CD4-positive, CD25-positive, alpha-beta regulatory T cell (primary cell): Measurements from ENCODE around the gene ZNF672. TPM values are rescaled to one million over a fixed set of nuclear protein-coding genes. Genes with fewer than 3 reads are reported as not detected.

ENCODE experiments used
- ATAC-seq, 2 donors: fragments of 150-1000 bp; cut with Tn5 transposase; one replicate each; pipeline ENCODE4 v1.10.0; 2021; ENCODE audit warnings: low read depth in 2 of 2, moderate number of reproducible peaks in 2 of 2, moderate library complexity in 1 of 2
- DNase-seq, 3 donors: peaks; one replicate each; pipeline versions ENCODE4 v3.0.0 to v3.0.0-alpha.2; 2012 to 2022; ENCODE audit warnings: mixed read lengths in 1 of 3
- H3K27ac ChIP-seq: one replicate; pipeline ENCODE4 v1.7.0; 2013; ENCODE audit warnings: mild to moderate bottlenecking, low read length; ENCODE audit not compliant: insufficient read depth, poor library complexity, severe bottlenecking
- H3K27me3 ChIP-seq: one replicate; pipeline ENCODE4 v1.7.0; 2013; ENCODE audit warnings: low read length; ENCODE audit not compliant: control insufficient read depth, insufficient read depth
- H3K36me3 ChIP-seq: one replicate; pipeline ENCODE4 v1.7.0; 2013; ENCODE audit warnings: mild to moderate bottlenecking, low read length, moderate library complexity; ENCODE audit not compliant: control insufficient read depth, insufficient read depth
- H3K4me1 ChIP-seq: 2 replicates; pipeline ENCODE4 v1.7.0; 2013; ENCODE audit warnings: mild to moderate bottlenecking, low read length; ENCODE audit not compliant: insufficient read depth, control insufficient read depth, poor library complexity, severe bottlenecking
- H3K4me3 ChIP-seq: one replicate; pipeline ENCODE4 v1.7.0; 2013; ENCODE audit warnings: low read depth, mild to moderate bottlenecking, low read length, moderate library complexity
- H3K9me3 ChIP-seq, 2 experiments: 1 replicate in 1 of 2; 2 replicates in 1 of 2; pipeline ENCODE4 v1.7.0; 2013; ENCODE audit warnings: low read length in 2 of 2, mild to moderate bottlenecking in 1 of 2, moderate library complexity in 1 of 2; ENCODE audit not compliant: control insufficient read depth in 2 of 2
- H3K27ac Mint-ChIP-seq, 3 donors: one replicate each; pipeline ENCODE4 v1.8.0; 2020 to 2022; ENCODE audit warnings: mild to moderate bottlenecking in 3 of 3, mixed read lengths in 3 of 3, moderate library complexity in 2 of 3
- H3K27me3 Mint-ChIP-seq: one replicate; pipeline ENCODE4 v1.8.0; 2022; ENCODE audit warnings: mild to moderate bottlenecking, mixed read lengths
- H3K36me3 Mint-ChIP-seq: one replicate; pipeline ENCODE4 v1.8.0; 2020; ENCODE audit warnings: mixed read lengths
- H3K4me1 Mint-ChIP-seq, 4 donors: one replicate each; pipeline ENCODE4 v1.8.0; 2020 to 2022; ENCODE audit warnings: mixed read lengths in 4 of 4, mild to moderate bottlenecking in 1 of 4
- H3K4me3 Mint-ChIP-seq, 4 donors: one replicate each; pipeline ENCODE4 v1.8.0; 2020 to 2022; ENCODE audit warnings: mild to moderate bottlenecking in 4 of 4, mixed read lengths in 4 of 4, moderate library complexity in 3 of 4
- H3K9me3 Mint-ChIP-seq, 7 donors: one replicate each; pipeline ENCODE4 v1.8.0; 2020 to 2022; ENCODE audit warnings: mixed read lengths in 7 of 7, mild to moderate bottlenecking in 3 of 7, moderate library complexity in 2 of 7
- polyA plus RNA-seq, 4 donors: library from polyadenylated mRNA; unstranded; fragments of 300-500 nt; fragmentation: Illumina TruSeq; gene quantifications; one replicate each; pipeline ENCODE4 v1.2.3, GENCODE V29; 2021
- total RNA-seq: library from RNA; stranded (reverse); gene quantifications from one replicate; pipeline ENCODE4 v1.2.3, GENCODE V29; 2022

The ZNF672 gene
- total and polyA plus RNA-seq, 5 donors from 2014 or later: 24.8 to 39.1 (median 29.9) TPM

- Histone ChIP-seq H3K9me3 (no peaks in the 10 kb centered on the region), H3K27me3 (no peaks in the 10 kb centered on the region), H3K36me3 (peaks cover 59% of the 10 kb centered on the region), H3K27ac (no peak overlapping the region), H3K4me1 (no peaks in the 10 kb centered on the region), H3K4me3 (no peak overlapping the region)
- Mint-ChIP-seq H3K4me1 (peaks cover 0 to 2% (median 0%) of the 10 kb centered on the region in 4 donors), H3K27me3 (no peaks in the 10 kb centered on the region), H3K4me3 (no peak overlapping the region), H3K27ac (no peak overlapping the region), H3K9me3 (no peaks in the 10 kb centered on the region), H3K36me3 (peaks cover 20% of the 10 kb centered on the region)
- DNase-seq (no peak), ATAC-seq (no peak)
Measured at GRCh38 chr1:248848602-248849001, 10.6 kb downstream of the ZNF672 start.

GRCh38 chr1:248849152-248849551 lies 11.1 kb downstream of the ZNF672 start:
- DNase-seq: no peak
- peaks cover 20% of the 10 kb centered on the region for H3K36me3 Mint-ChIP-seq
- no peaks in the 10 kb centered on the region for H3K9me3 Mint-ChIP-seq
- no peak for ATAC-seq
- no peaks in the 10 kb centered on the region for H3K27me3 Mint-ChIP-seq
- peaks cover 0 to 4% (median 2%) of the 10 kb centered on the region in 4 donors for H3K4me1 Mint-ChIP-seq
- no peaks in the 10 kb centered on the region for H3K4me1 ChIP-seq
- no peak overlapping the region for H3K4me3 ChIP-seq
- no peaks in the 10 kb centered on the region for H3K27me3 ChIP-seq
- no peaks in the 10 kb centered on the region for H3K9me3 ChIP-seq
- peaks cover 60% of the 10 kb centered on the region for H3K36me3 ChIP-seq
- H3K27ac ChIP-seq: no peak overlapping the region
- H3K4me3 Mint-ChIP-seq: no peak overlapping the region
- no peak overlapping the region for H3K27ac Mint-ChIP-seq

- no peak overlapping the region for H3K4me3 Mint-ChIP-seq
- H3K27me3 ChIP-seq: no peaks in the 10 kb centered on the region
- peaks cover 0 to 8% (median 4%) of the 10 kb centered on the region in 4 donors for H3K4me1 Mint-ChIP-seq
- no peak for ATAC-seq
- no peaks in the 10 kb centered on the region for H3K4me1 ChIP-seq
- no peaks in the 10 kb centered on the region for H3K27me3 Mint-ChIP-seq
- H3K4me3 ChIP-seq: no peak overlapping the region
- no peak for DNase-seq
- H3K27ac Mint-ChIP-seq: no peak overlapping the region
- no peak overlapping the region for H3K27ac ChIP-seq
- H3K36me3 ChIP-seq: peaks cover 58% of the 10 kb centered on the region
- no peaks in the 10 kb centered on the region for H3K9me3 Mint-ChIP-seq
- H3K9me3 ChIP-seq: no peaks in the 10 kb centered on the region
- peaks cover 22% of the 10 kb centered on the region for H3K36me3 Mint-ChIP-seq
Measured at GRCh38 chr1:248849637-248850036, 11.6 kb downstream of the ZNF672 start.

GRCh38 chr1:248850124-248850523 lies 12.1 kb downstream of the ZNF672 start:
- Histone ChIP-seq H3K36me3 (peaks cover 54% of the 10 kb centered on the region), H3K27ac (no peak overlapping the region), H3K27me3 (no peaks in the 10 kb centered on the region), H3K4me1 (no peaks in the 10 kb centered on the region), H3K9me3 (no peaks in the 10 kb centered on the region), H3K4me3 (no peak overlapping the region)
- Mint-ChIP-seq H3K9me3 (no peaks in the 10 kb centered on the region), H3K27ac (no peak overlapping the region), H3K36me3 (peaks cover 26% of the 10 kb centered on the region), H3K4me3 (no peak overlapping the region), H3K4me1 (peaks cover 0 to 13% (median 9%) of the 10 kb centered on the region in 4 donors), H3K27me3 (no peaks in the 10 kb centered on the region)
- ATAC-seq (no peak), DNase-seq (no peak)

GRCh38 chr1:248850536-248851251 lies 12.7 kb downstream of the ZNF672 start:
- Mint-ChIP-seq H3K36me3 (peaks cover 23% of the 10 kb centered on the region), H3K4me3 (no peak overlapping the region)

DNA sequence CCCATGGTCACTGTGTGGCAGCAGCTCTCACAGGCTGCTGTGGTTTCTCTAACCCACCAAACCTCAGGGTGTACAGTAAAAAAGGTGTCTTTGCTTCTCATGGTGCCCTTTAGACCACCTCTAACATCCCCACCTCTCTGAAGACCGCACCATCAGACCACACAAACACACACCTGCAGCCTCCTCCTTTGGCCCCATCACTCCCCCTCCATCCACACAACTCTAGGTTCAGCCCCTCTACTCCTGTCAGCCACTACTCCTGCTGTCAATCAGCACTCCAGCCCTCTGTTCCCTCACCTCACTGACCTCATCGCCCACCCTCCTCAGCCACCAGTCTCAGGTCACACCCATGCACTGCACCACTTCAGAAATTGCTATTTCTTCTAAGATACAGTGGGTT lies 13.4 kb downstream of the ZNF672 start:
- no peaks in the 10 kb centered on the region for H3K27me3 Mint-ChIP-seq
- no peak overlapping the region for H3K4me3 Mint-ChIP-seq

More at GRCh38 chr1:248850536-248851251, 12.7 kb downstream of the ZNF672 start:
- Histone ChIP-seq H3K4me1 (no peaks in the 10 kb centered on the region), H3K4me3 (no peak overlapping the region), H3K27ac (no peak overlapping the region), H3K27me3 (no peaks in the 10 kb centered on the region), H3K36me3 (peaks cover 48% of the 10 kb centered on the region), H3K9me3 (no peaks in the 10 kb centered on the region)
- Mint-ChIP-seq H3K4me1 (peaks cover 0 to 16% (median 10%) of the 10 kb centered on the region in 4 donors), H3K27ac (peak overlapping the region in 1 of 3 donors; percentile 65), H3K27me3 (no peaks in the 10 kb centered on the region), H3K9me3 (no peaks in the 10 kb centered on the region)
- no peak for ATAC-seq
- DNase-seq: no peak

GRCh38 chr1:248852481-248853405 lies 14.7 kb downstream of the ZNF672 start:
- H3K27ac ChIP-seq: no peak overlapping the region
- Mint-ChIP-seq H3K27me3 (no peaks in the 10 kb centered on the region), H3K9me3 (no peaks in the 10 kb centered on the region), H3K4me3 (no peak overlapping the region), H3K36me3 (peaks cover 17% of the 10 kb centered on the region), H3K27ac (no peak overlapping the region), H3K4me1 (peaks cover 0 to 36% (median 18%) of the 10 kb centered on the region in 4 donors)
- H3K9me3 ChIP-seq: no peaks in the 10 kb centered on the region
- H3K36me3 ChIP-seq: peaks cover 30% of the 10 kb centered on the region
- ATAC-seq: no peak
- peaks cover 5% of the 10 kb centered on the region for H3K4me1 ChIP-seq
- no peak for DNase-seq
- no peak overlapping the region for H3K4me3 ChIP-seq
- no peaks in the 10 kb centered on the region for H3K27me3 ChIP-seq

More for the DNA sequence above, 13.4 kb downstream of the ZNF672 start:
- Mint-ChIP-seq H3K36me3 (peaks cover 22% of the 10 kb centered on the region), H3K9me3 (no peaks in the 10 kb centered on the region), H3K4me1 (peaks cover 0 to 23% (median 15%) of the 10 kb centered on the region in 4 donors), H3K27ac (peak overlapping the region in 2 of 3 donors; percentile 48 to 65)
- Histone ChIP-seq H3K27me3 (no peaks in the 10 kb centered on the region), H3K4me3 (no peak overlapping the region), H3K27ac (no peak overlapping the region), H3K9me3 (no peaks in the 10 kb centered on the region), H3K36me3 (peaks cover 41% of the 10 kb centered on the region), H3K4me1 (no peaks in the 10 kb centered on the region)
- DNase-seq: no peak
- no peak for ATAC-seq
